Measurements from ENCODE around the gene HAGHL.

Gene HAGHL

GRCh38 chr16:726438-727290 lies at the start of gene HAGHL, which contains the start of gene CCDC78:
Gene HAGHL, plus strand, starts transcription at chr16:727106. Its CDS starts 404 bp downstream, at chr16:727510.
Gene CCDC78, minus strand, starts transcription at chr16:726443. Its CDS starts 76 bp downstream, at chr16:726367.
- no peak for DNase-seq (ENCODE audit: low read depth in 2 of 2)

DNA sequence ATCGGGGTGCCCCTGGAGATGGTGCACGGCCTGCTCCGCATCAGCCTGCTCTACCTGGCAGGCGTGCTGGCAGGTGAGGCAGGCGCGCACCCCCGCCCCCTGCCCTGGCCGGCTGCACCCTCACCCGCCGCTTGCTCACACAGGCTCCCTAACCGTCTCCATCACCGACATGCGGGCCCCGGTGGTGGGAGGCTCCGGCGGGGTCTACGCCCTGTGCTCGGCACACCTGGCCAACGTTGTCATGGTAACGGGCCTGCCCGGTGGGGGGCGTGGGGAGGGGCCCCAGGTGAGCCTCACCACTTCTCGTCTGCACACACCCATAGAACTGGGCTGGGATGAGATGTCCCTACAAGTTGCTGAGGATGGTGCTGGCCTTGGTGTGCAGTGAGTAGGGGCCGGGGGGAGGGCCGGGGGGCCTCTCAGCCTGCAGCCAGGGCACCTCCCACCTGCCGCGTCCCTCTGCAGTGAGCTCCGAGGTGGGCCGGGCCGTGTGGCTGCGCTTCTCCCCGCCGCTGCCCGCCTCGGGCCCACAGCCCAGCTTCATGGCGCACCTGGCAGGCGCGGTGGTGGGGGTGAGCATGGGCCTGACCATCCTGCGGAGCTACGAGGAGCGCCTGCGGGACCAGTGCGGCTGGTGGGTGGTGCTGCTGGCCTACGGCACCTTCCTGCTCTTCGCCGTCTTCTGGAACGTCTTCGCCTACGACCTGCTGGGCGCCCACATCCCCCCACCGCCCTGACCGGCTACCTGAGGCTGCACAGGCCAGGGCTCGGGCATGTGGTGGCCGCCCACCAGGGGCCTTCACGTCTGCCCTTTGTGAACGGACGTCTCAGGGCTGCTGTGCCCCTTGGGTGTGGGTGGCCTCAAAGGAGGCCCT lies 49.4 kb upstream of the HAGHL start:
- DNase-seq (ENCODE audit: low read depth in 2 of 2) = no peak

DNA sequence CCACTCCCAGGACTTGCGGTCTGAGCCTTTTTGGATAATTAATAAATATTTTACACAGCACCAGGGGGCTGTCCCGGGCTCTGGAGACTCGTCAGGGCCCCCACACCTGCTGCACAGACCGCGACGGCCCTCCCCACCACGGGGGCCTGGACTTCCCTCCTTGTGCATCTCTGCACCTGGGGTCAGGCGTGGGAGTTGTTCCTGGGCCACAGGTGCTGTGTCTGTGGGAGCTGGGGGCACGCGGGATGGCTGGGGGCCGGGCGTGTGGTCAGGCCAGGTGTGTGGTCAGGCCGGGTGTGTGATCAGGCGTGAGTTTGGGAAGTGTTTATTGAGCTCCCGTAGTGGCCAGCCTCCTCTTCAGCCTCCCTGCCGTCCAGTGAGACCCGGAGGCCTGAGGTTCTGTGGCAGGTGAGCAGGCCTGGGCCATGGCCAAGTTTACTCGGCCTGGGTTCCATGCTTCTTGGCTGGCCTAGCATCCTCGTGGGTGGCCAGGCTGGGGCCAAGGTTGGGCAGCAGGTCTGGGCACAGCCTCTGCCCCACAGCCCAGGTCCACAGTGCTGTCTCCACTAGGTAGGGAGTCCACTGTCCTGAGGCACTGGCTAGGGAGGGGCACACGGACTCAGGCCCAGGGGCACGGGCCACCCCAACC lies 48.6 kb upstream of the HAGHL start:
- no peak for DNase-seq (ENCODE audit: low read depth in 2 of 2)

DNA sequence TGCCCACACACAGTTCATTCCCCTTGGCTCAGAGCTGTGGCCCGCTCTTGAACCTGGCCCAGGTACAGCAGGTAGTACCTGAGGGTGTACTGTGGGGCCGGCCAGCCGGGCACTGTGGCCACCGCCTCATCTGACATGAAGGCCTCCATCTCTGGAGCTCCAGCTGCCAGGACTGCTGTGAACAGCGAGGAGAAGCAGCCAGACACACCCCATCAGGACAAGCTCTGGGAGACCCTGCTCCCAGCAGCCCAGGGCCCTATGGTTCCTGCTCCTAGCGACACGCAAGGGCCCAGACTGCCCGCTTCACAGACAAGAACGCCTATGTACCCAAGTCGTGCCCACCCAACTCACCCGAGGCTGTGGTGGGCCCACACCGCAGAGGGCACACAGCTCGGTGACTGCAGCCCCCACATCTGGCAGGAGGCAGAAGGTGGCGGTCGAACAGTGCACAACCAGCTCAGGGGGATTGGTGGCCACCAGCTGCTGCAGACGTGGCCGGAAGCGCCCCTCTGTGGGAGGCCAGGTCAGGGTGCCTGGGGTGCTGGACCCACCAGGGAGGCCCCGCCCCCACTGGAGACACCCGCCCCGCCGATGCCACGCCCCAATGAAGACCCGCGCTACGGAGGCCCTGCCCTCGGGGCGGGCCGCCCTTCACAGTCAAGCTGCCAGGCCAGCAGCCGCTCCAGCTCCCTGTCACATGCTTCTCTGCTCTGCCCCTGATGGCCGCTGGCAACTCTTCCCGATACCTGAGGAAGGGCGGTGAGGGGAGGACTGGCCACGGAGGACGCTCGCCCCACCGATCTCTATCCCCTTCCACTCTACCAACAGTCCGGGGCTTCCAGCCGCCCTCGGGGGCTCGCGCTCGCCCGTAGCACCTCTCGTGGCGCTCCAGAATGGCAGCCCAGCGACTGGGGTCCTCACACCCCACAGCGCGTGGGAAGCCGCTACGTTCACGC lies 47.8 kb upstream of the HAGHL start:
- no peak for DNase-seq (ENCODE audit: low read depth in 2 of 2)

GRCh38 chr16:679814-680624 lies 46.9 kb upstream of the HAGHL start, which contains the start of gene STUB1:
Gene STUB1, plus strand, starts transcription at chr16:680410. Its CDS starts 116 bp downstream, at chr16:680526.
- DNase-seq (ENCODE audit: low read depth in 2 of 2) = peak; percentile 62 to 67

DNA sequence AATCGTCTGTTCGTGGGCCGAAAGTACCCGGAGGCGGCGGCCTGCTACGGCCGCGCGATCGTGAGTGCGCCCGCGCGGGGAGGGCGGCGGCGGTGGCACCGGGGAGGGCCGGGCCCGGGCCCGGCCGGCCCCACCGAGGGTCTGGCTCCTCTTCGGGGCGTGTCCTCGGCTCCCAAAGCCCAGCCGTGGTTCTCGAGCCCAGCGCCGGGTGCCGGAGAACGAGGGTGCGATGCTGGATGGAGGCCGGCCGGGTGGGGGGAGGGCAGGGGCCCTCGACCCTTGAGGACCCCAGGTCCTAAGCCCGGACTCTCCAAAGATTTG lies 46.3 kb upstream of the HAGHL start:
- no peak for DNase-seq (ENCODE audit: low read depth in 2 of 2)

DNA sequence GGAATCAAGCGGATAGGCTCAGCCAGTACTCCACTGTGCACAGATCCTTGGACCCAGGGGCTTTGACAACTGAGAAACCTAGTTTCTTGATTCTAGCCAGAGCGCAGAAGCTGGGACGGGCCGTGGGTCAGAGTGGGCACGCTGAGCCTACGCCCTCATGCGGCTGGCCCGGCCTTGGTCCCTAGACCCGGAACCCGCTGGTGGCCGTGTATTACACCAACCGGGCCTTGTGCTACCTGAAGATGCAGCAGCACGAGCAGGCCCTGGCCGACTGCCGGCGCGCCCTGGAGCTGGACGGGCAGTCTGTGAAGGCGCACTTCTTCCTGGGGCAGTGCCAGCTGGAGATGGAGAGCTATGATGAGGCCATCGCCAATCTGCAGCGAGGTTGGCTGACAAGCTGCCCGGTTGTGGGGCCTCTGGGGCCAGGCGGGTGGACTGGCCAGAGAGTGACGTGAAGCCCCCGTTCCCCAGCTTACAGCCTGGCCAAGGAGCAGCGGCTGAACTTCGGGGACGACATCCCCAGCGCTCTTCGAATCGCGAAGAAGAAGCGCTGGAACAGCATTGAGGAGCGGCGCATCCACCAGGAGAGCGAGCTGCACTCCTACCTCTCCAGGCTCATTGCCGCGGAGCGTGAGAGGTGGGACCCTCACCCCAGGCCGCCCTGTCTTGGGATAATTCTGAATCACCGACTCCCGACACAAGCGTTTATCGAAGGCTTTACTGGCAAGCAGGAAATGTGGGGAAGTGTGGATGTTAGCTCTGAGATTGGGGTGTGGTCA lies 45.8 kb upstream of the HAGHL start:
- no peak for DNase-seq (ENCODE audit: low read depth in 2 of 2)

GRCh38 chr16:681746-682427 lies 45.0 kb upstream of the HAGHL start:
- DNase-seq (ENCODE audit: low read depth in 2 of 2) = no peak

- no peak for DNase-seq (ENCODE audit: low read depth in 2 of 2)
These were observed 44.2 kb upstream of the HAGHL start for GRCh38 chr16:682493-683395.

GRCh38 chr16:683396-684070 lies 43.4 kb upstream of the HAGHL start:
- no peak for DNase-seq (ENCODE audit: low read depth in 2 of 2)

DNA sequence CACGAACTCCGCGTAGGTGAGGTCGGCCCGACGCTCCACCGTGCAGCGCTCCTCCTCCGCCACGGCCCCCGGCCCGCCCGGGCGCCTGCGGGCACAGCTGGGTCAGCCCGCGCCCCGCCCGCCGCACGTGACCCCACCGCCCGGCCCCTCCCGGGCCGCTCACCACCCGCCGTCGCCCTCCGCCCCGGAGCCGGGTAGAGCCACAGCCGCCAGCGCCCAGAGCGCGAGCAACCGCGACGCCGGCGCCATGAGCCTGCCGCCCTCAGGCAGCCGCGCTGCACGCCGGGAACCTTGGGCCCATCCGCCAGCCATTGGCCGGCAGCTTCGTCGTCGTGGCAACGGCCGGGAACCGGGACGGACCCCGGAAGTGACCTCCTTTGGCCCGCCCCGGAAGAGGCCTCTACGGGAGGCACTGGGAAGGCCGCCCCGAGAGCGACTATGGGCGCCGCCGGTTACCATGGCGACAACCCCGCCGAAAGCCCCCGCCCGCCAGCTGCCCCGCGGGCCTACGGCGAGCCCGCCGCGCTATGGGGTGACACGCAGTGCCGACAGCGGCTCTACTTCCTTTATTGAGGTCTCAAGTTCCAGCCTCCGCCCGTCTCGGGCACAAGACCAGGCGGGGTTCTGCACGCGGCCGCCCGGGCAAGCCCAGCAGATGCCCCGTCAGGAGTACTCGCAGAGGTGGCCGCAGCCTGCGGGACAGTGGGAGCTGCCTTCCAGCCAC lies 42.7 kb upstream of the HAGHL start, which contains the start of gene JMJD8:
Gene JMJD8 (minus strand): TSS at position 264 of the 724 bp plus-strand sequence. CDS start 15 bp downstream, at position 249.
- DNase-seq (ENCODE audit: low read depth in 2 of 2) = peak; percentile 84 to 88

GRCh38 chr16:684961-685696 lies 41.8 kb upstream of the HAGHL start:
- DNase-seq (ENCODE audit: low read depth in 2 of 2) = no peak

GRCh38 chr16:685967-686366 lies 40.9 kb upstream of the HAGHL start:
- DNase-seq (ENCODE audit: low read depth in 2 of 2) = no peak

- no peak for DNase-seq (ENCODE audit: low read depth in 2 of 2)
These were observed 40.2 kb upstream of the HAGHL start for GRCh38 chr16:686459-687260.

- no peak for DNase-seq (ENCODE audit: low read depth in 2 of 2)
These were observed 39.4 kb upstream of the HAGHL start for GRCh38 chr16:687499-687898.

Data from fibroblast of skin of left quadriceps (primary cell).